Calu3 (cell line): ENCODE data around the gene EPB42. TPM values are rescaled to one million over a fixed set of nuclear protein-coding genes. Genes with fewer than 3 reads are reported as not detected.

Experiments
- BruUV-seq: library from RNA; stranded (reverse); fragments of 400-500 nt; replicated peaks from 2 replicates; lab custom pipeline; 2021; lab: Mats Ljungman, UMichigan
- CTCF ChIA-PET: fragments of 300-600 bp; sonication (Branson Sonifier 250); formaldehyde crosslinking; loops from one replicate; lab custom pipeline; 2022; ENCODE audit warnings: antibody characterized with exemption; lab: Charles Lee
- DNase-seq: peaks from one replicate; pipeline ENCODE4 v3.0.0; 2022
- H3K27ac Mint-ChIP-seq: one replicate; pipeline ENCODE4 v1.8.0; 2022; ENCODE audit warnings: mixed read lengths; ENCODE audit not compliant: unreplicated experiment
- H3K27me3 Mint-ChIP-seq: one replicate; pipeline ENCODE4 v1.8.0; 2022; ENCODE audit warnings: mixed read lengths; ENCODE audit not compliant: unreplicated experiment
- H3K36me3 Mint-ChIP-seq: one replicate; pipeline ENCODE4 v1.8.0; 2022; ENCODE audit warnings: mild to moderate bottlenecking, moderate library complexity, mixed read lengths; ENCODE audit not compliant: insufficient read depth, unreplicated experiment
- H3K4me1 Mint-ChIP-seq: one replicate; pipeline ENCODE4 v1.8.0; 2022; ENCODE audit warnings: mild to moderate bottlenecking, low read depth, mixed read lengths; ENCODE audit not compliant: unreplicated experiment
- H3K4me3 Mint-ChIP-seq: one replicate; pipeline ENCODE4 v1.8.0; 2022; ENCODE audit warnings: mild to moderate bottlenecking, low read depth, moderate library complexity, mixed read lengths; ENCODE audit not compliant: unreplicated experiment
- H3K9me3 Mint-ChIP-seq: one replicate; pipeline ENCODE4 v1.8.0; 2022; ENCODE audit warnings: low read depth, mixed read lengths; ENCODE audit not compliant: unreplicated experiment
- CTCF ChIP-seq: fragments of 200-600 bp; IDR thresholded peaks from one replicate; pipeline ENCODE4 v1.8.0; 2022; ENCODE audit warnings: antibody characterized with exemption; ENCODE audit not compliant: unreplicated experiment
- intact Hi-C: fragments of 100-400 bp; cut with micrococcal nuclease; formaldehyde crosslinking; loops from one replicate; pipeline ENCODE4 v1.10.0; 2022; ENCODE audit not compliant: unreplicated experiment
- total RNA-seq: library from RNA; stranded (reverse); gene quantifications from 2 replicates; pipeline ENCODE4 v1.2.3, GENCODE V29; 2022

EPB42 gene
- total RNA-seq, 1 experiment from 2014 or later, result not detected

DNA sequence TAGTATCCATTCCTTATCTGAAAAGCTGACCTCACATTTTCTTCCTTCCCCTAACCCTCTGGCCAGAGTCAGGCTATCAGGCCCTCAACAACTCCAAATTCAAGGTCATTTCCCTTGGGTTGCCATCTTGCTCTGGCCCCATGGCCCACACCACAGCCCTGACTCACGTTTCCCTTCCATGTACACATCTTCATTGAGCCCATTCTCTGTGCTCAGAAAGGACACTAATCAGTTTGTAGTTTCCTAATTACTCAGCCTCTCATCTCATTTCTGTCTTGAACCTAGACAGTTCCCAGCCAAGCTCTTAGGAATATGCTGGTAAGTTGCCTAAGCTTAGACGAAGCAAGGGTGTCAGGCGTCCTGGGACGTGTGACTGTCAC, 31.0 kb upstream of the EPB42 start:
- intact Hi-C loops, result no loop called here
- H3K36me3 Mint-ChIP-seq, result no peaks in the 10 kb centered on the region
- H3K9me3 Mint-ChIP-seq, result no peaks in the 10 kb centered on the region
- H3K4me1 Mint-ChIP-seq, result no peaks in the 10 kb centered on the region
- DNase-seq, result no peak
- peaks cover 17% of the 10 kb centered on the region for H3K27me3 Mint-ChIP-seq
- no peak overlapping the region for H3K27ac Mint-ChIP-seq
- H3K4me3 Mint-ChIP-seq, result no peak overlapping the region
- TF ChIP-seq CTCF, result no peak
- no TSS peak for BruUV-seq
- CTCF ChIA-PET, result no interaction called here

GRCh38 chr15:43251185-43251870, 30.5 kb upstream of the EPB42 start:
- Mint-ChIP-seq H3K27me3 (peaks cover 22% of the 10 kb centered on the region), H3K4me1 (no peaks in the 10 kb centered on the region), H3K4me3 (no peak overlapping the region), H3K9me3 (no peaks in the 10 kb centered on the region), H3K36me3 (no peaks in the 10 kb centered on the region), H3K27ac (no peak overlapping the region)
- BruUV-seq, result no TSS peak
- intact Hi-C loops, result no loop called here
- no peak for TF ChIP-seq CTCF
- no peak for DNase-seq
- CTCF ChIA-PET, result no interaction called here

DNA sequence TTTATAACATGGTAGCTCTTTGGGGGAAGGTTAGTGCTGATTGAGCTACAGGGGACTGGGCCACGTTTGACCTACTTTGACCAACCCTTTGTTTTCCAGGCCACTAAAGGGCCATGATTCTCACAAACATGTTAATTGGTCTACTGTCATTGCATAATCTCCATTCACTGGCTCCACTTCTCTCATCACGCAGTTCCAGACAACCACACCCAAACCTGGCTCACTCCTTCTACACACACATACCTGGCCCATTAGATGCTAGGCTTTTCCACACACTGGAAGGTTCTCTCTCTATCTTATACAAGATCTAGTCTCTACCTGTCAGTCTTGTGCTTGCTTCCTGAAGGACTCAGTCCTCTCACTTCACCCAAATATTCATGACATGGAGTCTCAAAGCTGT, 30.0 kb upstream of the EPB42 start:
- intact Hi-C loops, result no loop called here
- CTCF ChIA-PET, result no interaction called here
- DNase-seq, result no peak
- BruUV-seq, result no TSS peak
- Mint-ChIP-seq H3K36me3 (no peaks in the 10 kb centered on the region), H3K27me3 (peaks cover 26% of the 10 kb centered on the region), H3K4me1 (no peaks in the 10 kb centered on the region), H3K9me3 (no peaks in the 10 kb centered on the region), H3K27ac (no peak overlapping the region), H3K4me3 (no peak overlapping the region)
- TF ChIP-seq CTCF, result no peak

DNA sequence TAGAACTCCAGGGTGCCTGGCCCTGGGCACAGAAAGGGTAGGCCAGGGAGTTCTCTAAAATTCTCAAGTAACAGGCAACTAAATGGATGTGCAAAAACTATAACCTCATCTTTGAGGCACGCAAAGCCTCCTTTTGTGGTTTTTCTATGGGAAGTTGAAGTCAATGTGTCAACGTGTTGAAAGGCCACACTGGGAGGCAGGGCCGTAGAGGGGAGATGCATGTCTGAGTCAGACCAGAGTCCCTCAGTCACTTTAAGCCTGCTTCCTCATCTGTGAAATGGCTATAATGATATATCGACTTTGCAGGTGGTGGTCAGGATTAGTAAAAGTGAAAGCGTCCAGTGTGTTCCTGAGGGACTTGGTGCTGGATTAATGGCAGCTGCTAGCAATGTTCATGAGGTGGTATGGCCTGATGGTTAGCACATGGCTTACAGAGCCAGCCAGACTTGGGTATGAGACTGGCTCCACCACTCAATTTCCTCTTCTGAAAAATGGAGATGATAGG, 28.9 kb upstream of the EPB42 start:
- no peak for DNase-seq

More for the DNA sequence above, 28.9 kb upstream of the EPB42 start:
- CTCF ChIA-PET, result no interaction called here
- Mint-ChIP-seq H3K27me3 (peaks cover 24% of the 10 kb centered on the region), H3K27ac (no peak overlapping the region), H3K9me3 (no peaks in the 10 kb centered on the region), H3K4me1 (no peaks in the 10 kb centered on the region), H3K4me3 (no peak overlapping the region), H3K36me3 (no peaks in the 10 kb centered on the region)
- TF ChIP-seq CTCF, result no peak
- BruUV-seq, result no TSS peak
- intact Hi-C loops, result no loop called here
